ENCODE results near the gene DDX52.

Gene DDX52, protein sequence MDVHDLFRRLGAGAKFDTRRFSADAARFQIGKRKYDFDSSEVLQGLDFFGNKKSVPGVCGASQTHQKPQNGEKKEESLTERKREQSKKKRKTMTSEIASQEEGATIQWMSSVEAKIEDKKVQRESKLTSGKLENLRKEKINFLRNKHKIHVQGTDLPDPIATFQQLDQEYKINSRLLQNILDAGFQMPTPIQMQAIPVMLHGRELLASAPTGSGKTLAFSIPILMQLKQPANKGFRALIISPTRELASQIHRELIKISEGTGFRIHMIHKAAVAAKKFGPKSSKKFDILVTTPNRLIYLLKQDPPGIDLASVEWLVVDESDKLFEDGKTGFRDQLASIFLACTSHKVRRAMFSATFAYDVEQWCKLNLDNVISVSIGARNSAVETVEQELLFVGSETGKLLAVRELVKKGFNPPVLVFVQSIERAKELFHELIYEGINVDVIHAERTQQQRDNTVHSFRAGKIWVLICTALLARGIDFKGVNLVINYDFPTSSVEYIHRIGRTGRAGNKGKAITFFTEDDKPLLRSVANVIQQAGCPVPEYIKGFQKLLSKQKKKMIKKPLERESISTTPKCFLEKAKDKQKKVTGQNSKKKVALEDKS

DNA sequence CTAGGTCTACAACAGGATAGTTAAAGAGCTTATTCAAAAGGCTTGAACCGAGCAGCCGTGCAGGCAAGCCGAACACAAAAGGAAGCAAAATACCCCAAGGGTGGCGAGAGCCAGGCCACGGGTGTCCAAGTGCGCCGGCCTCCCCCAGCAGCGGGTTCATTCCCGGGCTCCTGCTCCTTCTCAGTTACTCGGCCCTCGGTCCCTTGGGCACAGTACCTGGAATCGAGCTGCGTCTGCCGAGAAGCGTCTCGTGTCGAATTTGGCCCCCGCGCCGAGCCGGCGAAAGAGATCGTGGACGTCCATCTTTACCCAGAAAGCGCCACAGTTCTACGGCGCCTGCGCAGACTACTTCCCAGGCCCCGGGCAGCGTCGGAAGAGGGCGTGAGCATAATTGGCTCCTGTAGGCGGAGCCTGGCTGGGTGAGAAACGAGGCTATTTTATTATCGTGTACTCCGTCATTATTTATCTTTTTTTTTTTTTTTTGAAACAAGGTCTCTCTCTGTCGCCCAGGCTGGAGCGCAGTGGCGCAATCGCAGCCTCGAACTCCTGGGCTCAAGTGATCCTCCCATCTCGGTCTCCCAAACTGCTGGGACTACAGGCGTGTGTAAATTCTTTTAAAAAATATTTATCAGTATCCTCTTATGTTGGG lies at the start of gene DDX52:
TSS of gene DDX52 (minus strand) at position 329 of the 649 bp plus-strand sequence. CDS start at position 303, 26 bp downstream.
- no peak for TF ChIP-seq ZBTB7A (IDR thresholded peaks at IDR 0.05; ENCODE audit: low read depth)
- no peak for TF ChIP-seq FOXM1 (IDR thresholded peaks at IDR 0.05; ENCODE audit: borderline replicate concordance, low read depth)
- TF ChIP-seq EP300 (IDR thresholded peaks at IDR 0.05; ENCODE audit: borderline replicate concordance), result no peak
- peak; percentile 81 for TF ChIP-seq CEBPB (IDR thresholded peaks at IDR 0.05)
- TF ChIP-seq, protein P1, sequence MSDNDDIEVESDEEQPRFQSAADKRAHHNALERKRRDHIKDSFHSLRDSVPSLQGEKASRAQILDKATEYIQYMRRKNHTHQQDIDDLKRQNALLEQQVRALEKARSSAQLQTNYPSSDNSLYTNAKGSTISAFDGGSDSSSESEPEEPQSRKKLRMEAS (IDR thresholded peaks at IDR 0.05), result peak; percentile 61
- TF ChIP-seq, protein P2, sequence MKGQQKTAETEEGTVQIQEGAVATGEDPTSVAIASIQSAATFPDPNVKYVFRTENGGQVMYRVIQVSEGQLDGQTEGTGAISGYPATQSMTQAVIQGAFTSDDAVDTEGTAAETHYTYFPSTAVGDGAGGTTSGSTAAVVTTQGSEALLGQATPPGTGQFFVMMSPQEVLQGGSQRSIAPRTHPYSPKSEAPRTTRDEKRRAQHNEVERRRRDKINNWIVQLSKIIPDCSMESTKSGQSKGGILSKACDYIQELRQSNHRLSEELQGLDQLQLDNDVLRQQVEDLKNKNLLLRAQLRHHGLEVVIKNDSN (IDR thresholded peaks at IDR 0.05), result no peak
- peak; percentile 90 for TF ChIP-seq YY1 (IDR thresholded peaks at IDR 0.05; ENCODE audit: low read depth)
- 0 out of 2 replicates have a peak, but pooled peaks have one; percentile 4 for TF ChIP-seq NFIC (IDR thresholded peaks at IDR 0.05)
- peak; percentile 89 for TF ChIP-seq TAF1 (IDR thresholded peaks at IDR 0.05; ENCODE audit: low read depth)
- peak; percentile 27; the same call in 1 of the 2 replicates for TF ChIP-seq TCF12 (IDR thresholded peaks at IDR 0.05; ENCODE audit: low read depth)

DNA sequence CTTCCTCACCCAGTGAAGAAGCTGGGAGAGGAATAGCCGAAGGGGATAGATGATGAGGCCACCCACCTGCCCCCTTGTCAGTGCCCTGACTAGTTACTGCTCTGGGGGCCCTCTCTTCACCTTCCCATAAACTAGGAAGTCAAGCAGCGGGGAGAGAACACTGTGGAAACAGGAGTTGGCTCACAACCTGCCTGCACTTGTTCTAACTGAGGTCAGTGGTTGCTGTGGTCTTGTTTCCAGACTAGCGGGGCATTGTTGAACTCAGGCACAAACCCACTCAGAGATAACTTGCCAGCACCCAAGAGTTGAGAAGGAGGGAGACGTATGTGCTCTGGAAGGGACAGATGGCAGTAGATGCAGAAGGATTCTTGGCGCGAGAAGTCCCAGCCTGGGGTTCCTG lies 48.6 kb upstream of the DDX52 start:
- TF ChIP-seq EGR1 (IDR thresholded peaks at IDR 0.05) (no peak), NFIC (IDR thresholded peaks at IDR 0.05) (no peak), RAD21 (IDR thresholded peaks at IDR 0.05; ENCODE audit: low read depth) (no peak), FOXM1 (IDR thresholded peaks at IDR 0.05; ENCODE audit: borderline replicate concordance, low read depth) (no peak), TCF12 (IDR thresholded peaks at IDR 0.05; ENCODE audit: low read depth) (no peak), EP300 (IDR thresholded peaks at IDR 0.05; ENCODE audit: borderline replicate concordance) (no peak), CREB1 (IDR thresholded peaks at IDR 0.05; ENCODE audit: low read depth) (no peak), TAF1 (IDR thresholded peaks at IDR 0.05; ENCODE audit: low read depth) (no peak), CEBPB (IDR thresholded peaks at IDR 0.05) (no peak), ZBTB7A (IDR thresholded peaks at IDR 0.05; ENCODE audit: low read depth) (no peak)
- TF ChIP-seq, protein P1 (IDR thresholded peaks at IDR 0.05), result no peak
- TF ChIP-seq, protein P3, sequence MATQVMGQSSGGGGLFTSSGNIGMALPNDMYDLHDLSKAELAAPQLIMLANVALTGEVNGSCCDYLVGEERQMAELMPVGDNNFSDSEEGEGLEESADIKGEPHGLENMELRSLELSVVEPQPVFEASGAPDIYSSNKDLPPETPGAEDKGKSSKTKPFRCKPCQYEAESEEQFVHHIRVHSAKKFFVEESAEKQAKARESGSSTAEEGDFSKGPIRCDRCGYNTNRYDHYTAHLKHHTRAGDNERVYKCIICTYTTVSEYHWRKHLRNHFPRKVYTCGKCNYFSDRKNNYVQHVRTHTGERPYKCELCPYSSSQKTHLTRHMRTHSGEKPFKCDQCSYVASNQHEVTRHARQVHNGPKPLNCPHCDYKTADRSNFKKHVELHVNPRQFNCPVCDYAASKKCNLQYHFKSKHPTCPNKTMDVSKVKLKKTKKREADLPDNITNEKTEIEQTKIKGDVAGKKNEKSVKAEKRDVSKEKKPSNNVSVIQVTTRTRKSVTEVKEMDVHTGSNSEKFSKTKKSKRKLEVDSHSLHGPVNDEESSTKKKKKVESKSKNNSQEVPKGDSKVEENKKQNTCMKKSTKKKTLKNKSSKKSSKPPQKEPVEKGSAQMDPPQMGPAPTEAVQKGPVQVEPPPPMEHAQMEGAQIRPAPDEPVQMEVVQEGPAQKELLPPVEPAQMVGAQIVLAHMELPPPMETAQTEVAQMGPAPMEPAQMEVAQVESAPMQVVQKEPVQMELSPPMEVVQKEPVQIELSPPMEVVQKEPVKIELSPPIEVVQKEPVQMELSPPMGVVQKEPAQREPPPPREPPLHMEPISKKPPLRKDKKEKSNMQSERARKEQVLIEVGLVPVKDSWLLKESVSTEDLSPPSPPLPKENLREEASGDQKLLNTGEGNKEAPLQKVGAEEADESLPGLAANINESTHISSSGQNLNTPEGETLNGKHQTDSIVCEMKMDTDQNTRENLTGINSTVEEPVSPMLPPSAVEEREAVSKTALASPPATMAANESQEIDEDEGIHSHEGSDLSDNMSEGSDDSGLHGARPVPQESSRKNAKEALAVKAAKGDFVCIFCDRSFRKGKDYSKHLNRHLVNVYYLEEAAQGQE (IDR thresholded peaks at IDR 0.05; ENCODE audit: low read depth), result no peak

DNA sequence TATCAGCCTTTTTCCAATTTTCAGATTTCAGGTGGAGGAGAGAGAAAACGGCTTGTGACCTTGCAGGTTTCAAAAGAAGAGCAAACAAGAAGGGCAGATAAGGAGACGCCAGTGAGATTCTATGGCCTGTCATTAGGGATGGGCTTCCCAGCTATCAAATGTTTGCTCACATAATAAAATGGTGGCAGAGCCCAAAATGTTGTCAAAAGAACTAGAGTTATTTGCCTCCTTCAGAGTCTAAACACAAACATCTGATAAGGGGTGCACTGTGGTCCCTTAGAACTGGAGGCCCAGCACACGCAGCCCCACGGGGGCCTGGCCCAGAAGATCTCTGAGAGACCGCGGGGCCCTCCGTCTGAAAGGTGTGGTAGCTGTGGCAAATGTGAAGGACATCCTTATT lies 46.1 kb upstream of the DDX52 start:
- TF ChIP-seq YY1 (IDR thresholded peaks at IDR 0.05; ENCODE audit: low read depth), result no peak
- no peak for TF ChIP-seq TEAD4 (IDR thresholded peaks at IDR 0.05)
- TF ChIP-seq RAD21 (IDR thresholded peaks at IDR 0.05; ENCODE audit: low read depth), result no peak
- no peak for TF ChIP-seq EGR1 (IDR thresholded peaks at IDR 0.05)
- TF ChIP-seq, protein P2 (IDR thresholded peaks at IDR 0.05), result no peak
- TF ChIP-seq NFIC (IDR thresholded peaks at IDR 0.05), result no peak
- TF ChIP-seq CEBPB (IDR thresholded peaks at IDR 0.05), result no peak
- TF ChIP-seq TCF12 (IDR thresholded peaks at IDR 0.05; ENCODE audit: low read depth), result no peak
- no peak for TF ChIP-seq FOXM1 (IDR thresholded peaks at IDR 0.05; ENCODE audit: borderline replicate concordance, low read depth)
- TF ChIP-seq, protein P1 (IDR thresholded peaks at IDR 0.05), result no peak
- TF ChIP-seq, protein P3 (IDR thresholded peaks at IDR 0.05; ENCODE audit: low read depth), result no peak
- TF ChIP-seq ZBTB7A (IDR thresholded peaks at IDR 0.05; ENCODE audit: low read depth), result no peak
- TF ChIP-seq TAF1 (IDR thresholded peaks at IDR 0.05; ENCODE audit: low read depth), result no peak
- no peak for TF ChIP-seq EP300 (IDR thresholded peaks at IDR 0.05; ENCODE audit: borderline replicate concordance)
- no peak for TF ChIP-seq CREB1 (IDR thresholded peaks at IDR 0.05; ENCODE audit: low read depth)

DNA sequence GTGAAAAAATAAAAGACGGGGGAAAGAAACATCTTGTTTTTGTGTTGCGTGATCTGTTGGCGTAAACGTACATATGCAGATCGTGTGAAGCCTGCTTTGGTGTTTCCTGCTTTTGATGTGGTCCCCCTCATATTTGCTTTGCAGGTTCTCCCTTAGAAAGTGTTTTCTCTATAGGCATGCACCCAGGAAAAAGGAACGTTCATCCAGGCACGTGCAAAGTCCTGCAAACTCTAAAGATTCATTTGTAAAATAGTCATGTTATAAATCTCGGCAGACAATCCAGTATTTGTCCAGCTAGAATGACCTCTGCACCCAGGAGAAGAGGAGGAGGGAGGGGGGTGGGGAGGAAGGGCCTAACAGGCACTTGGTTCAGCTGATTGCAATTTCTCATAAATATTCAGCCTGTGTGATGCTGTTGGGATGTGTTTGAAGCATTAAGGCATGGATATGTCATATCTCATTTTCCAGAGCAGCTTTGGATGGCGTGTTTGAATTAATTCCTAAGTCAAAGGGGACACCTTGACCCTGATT lies 40.3 kb upstream of the DDX52 start:
- TF ChIP-seq FOXM1 (IDR thresholded peaks at IDR 0.05; ENCODE audit: borderline replicate concordance, low read depth) (no peak), TEAD4 (IDR thresholded peaks at IDR 0.05) (no peak), YY1 (IDR thresholded peaks at IDR 0.05; ENCODE audit: low read depth) (no peak), NFIC (IDR thresholded peaks at IDR 0.05) (no peak)
- TF ChIP-seq, protein P2 (IDR thresholded peaks at IDR 0.05), result no peak

Data from Ishikawa (cell line).